ENCODE data around the gene ARAP1.

ARAP1 gene

GRCh38 chr11:72745511-72745910 lies 6.7 kb downstream of the ARAP1 start:
- TF ChIP-seq POLR2A (IDR thresholded peaks at IDR 0.05; ENCODE audit: low read depth, low read length): no peak
- no peak for TF ChIP-seq TAF1 (IDR thresholded peaks at IDR 0.05; ENCODE audit: borderline replicate concordance, low read depth, low read length)
- no peak for TF ChIP-seq POLR2AphosphoS5 (IDR thresholded peaks at IDR 0.05; ENCODE audit: low read depth, low read length)
- DNase-seq (ENCODE audit: insufficient read length) (no peak), FAIRE-seq (no peak)

GRCh38 chr11:72744474-72744873 lies 7.7 kb downstream of the ARAP1 start:
- no peak for FAIRE-seq
- no peak for TF ChIP-seq POLR2A (IDR thresholded peaks at IDR 0.05; ENCODE audit: low read depth, low read length)
- TF ChIP-seq POLR2AphosphoS5 (IDR thresholded peaks at IDR 0.05; ENCODE audit: low read depth, low read length): no peak
- no peak for TF ChIP-seq TAF1 (IDR thresholded peaks at IDR 0.05; ENCODE audit: borderline replicate concordance, low read depth, low read length)
- DNase-seq (ENCODE audit: insufficient read length): no peak

GRCh38 chr11:72743321-72744221 lies 8.6 kb downstream of the ARAP1 start:
- peak; percentile 97 for FAIRE-seq
- no peak for TF ChIP-seq POLR2AphosphoS5 (IDR thresholded peaks at IDR 0.05; ENCODE audit: low read depth, low read length)
- TF ChIP-seq POLR2A (IDR thresholded peaks at IDR 0.05; ENCODE audit: low read depth, low read length): no peak
- no peak for TF ChIP-seq TAF1 (IDR thresholded peaks at IDR 0.05; ENCODE audit: borderline replicate concordance, low read depth, low read length)

GRCh38 chr11:72742513-72743320 lies 9.5 kb downstream of the ARAP1 start:
- FAIRE-seq (no peak), DNase-seq (ENCODE audit: insufficient read length) (no peak)
- TF ChIP-seq POLR2A (IDR thresholded peaks at IDR 0.05; ENCODE audit: low read depth, low read length) (no peak), TAF1 (IDR thresholded peaks at IDR 0.05; ENCODE audit: borderline replicate concordance, low read depth, low read length) (no peak), POLR2AphosphoS5 (IDR thresholded peaks at IDR 0.05; ENCODE audit: low read depth, low read length) (no peak)

More at GRCh38 chr11:72743321-72744221, 8.6 kb downstream of the ARAP1 start:
- no peak for DNase-seq (ENCODE audit: insufficient read length)

GRCh38 chr11:72741849-72742512 lies 10.2 kb downstream of the ARAP1 start:
- FAIRE-seq: peak; percentile 89
- no peak for DNase-seq (ENCODE audit: insufficient read length)
- TF ChIP-seq POLR2AphosphoS5 (IDR thresholded peaks at IDR 0.05; ENCODE audit: low read depth, low read length) (no peak), TAF1 (IDR thresholded peaks at IDR 0.05; ENCODE audit: borderline replicate concordance, low read depth, low read length) (no peak), POLR2A (IDR thresholded peaks at IDR 0.05; ENCODE audit: low read depth, low read length) (no peak)

- FAIRE-seq (peak; percentile 88), DNase-seq (ENCODE audit: insufficient read length) (no peak)
- no peak; the same call in 1 of the 2 replicates for TF ChIP-seq POLR2A (IDR thresholded peaks at IDR 0.05; ENCODE audit: low read depth, low read length)
- TF ChIP-seq POLR2AphosphoS5 (IDR thresholded peaks at IDR 0.05; ENCODE audit: low read depth, low read length): no peak
- no peak for TF ChIP-seq TAF1 (IDR thresholded peaks at IDR 0.05; ENCODE audit: borderline replicate concordance, low read depth, low read length)
Observed at GRCh38 chr11:72741429-72741833, 10.8 kb downstream of the ARAP1 start.

GRCh38 chr11:72740562-72741428 lies 11.4 kb downstream of the ARAP1 start:
- no peak for TF ChIP-seq TAF1 (IDR thresholded peaks at IDR 0.05; ENCODE audit: borderline replicate concordance, low read depth, low read length)
- TF ChIP-seq POLR2AphosphoS5 (IDR thresholded peaks at IDR 0.05; ENCODE audit: low read depth, low read length): no peak
- TF ChIP-seq POLR2A (IDR thresholded peaks at IDR 0.05; ENCODE audit: low read depth, low read length): no peak
- DNase-seq (ENCODE audit: insufficient read length) (no peak), FAIRE-seq (no peak)

- TF ChIP-seq POLR2A (IDR thresholded peaks at IDR 0.05; ENCODE audit: low read depth, low read length) (no peak), TAF1 (IDR thresholded peaks at IDR 0.05; ENCODE audit: borderline replicate concordance, low read depth, low read length) (no peak), POLR2AphosphoS5 (IDR thresholded peaks at IDR 0.05; ENCODE audit: low read depth, low read length) (no peak)
- DNase-seq (ENCODE audit: insufficient read length): no peak
- FAIRE-seq: no peak
Observed at GRCh38 chr11:72740060-72740424, 12.2 kb downstream of the ARAP1 start.

- DNase-seq (ENCODE audit: insufficient read length) (no peak), FAIRE-seq (peak; percentile 90)
- no peak for TF ChIP-seq POLR2A (IDR thresholded peaks at IDR 0.05; ENCODE audit: low read depth, low read length)
- no peak for TF ChIP-seq TAF1 (IDR thresholded peaks at IDR 0.05; ENCODE audit: borderline replicate concordance, low read depth, low read length)
- no peak for TF ChIP-seq POLR2AphosphoS5 (IDR thresholded peaks at IDR 0.05; ENCODE audit: low read depth, low read length)
Observed at GRCh38 chr11:72739240-72740059, 12.8 kb downstream of the ARAP1 start.

Data from GM12892 (cell line).